Panc1 (cell line): ENCODE measurements around the gene USP30. TPM values are rescaled to one million over a fixed set of nuclear protein-coding genes. Genes with fewer than 3 reads are reported as not detected.

Experiments
- ATAC-seq: fragments of 200-7000 bp; cut with Tn5 transposase; 2 replicates; pipeline ENCODE4 v1.9.1; 2020; ENCODE audit warnings: mild to moderate bottlenecking, moderate library complexity
- Bru-seq: library from RNA; stranded (reverse); fragments of 400-500 nt; gene quantifications from one replicate; lab custom pipeline; 2021; lab: Mats Ljungman, UMichigan
- BruChase-seq, 2 experiments: library from RNA; stranded (reverse); fragments of 400-500 nt; gene quantifications; one replicate each; lab custom pipeline; 2021; lab: Mats Ljungman, UMichigan
- BruUV-seq: library from RNA; stranded (reverse); fragments of 400-500 nt; replicated peaks from 2 replicates; lab custom pipeline; 2021; lab: Mats Ljungman, UMichigan
- CTCF ChIA-PET: fragments of 300-600 bp; sonication (Branson Sonifier 250); formaldehyde crosslinking; loops from one replicate; lab custom pipeline; 2022; ENCODE audit warnings: antibody characterized with exemption; lab: Charles Lee
- POLR2A ChIA-PET: fragments of 300-600 bp; sonication (Branson Sonifier 250); formaldehyde crosslinking; loops from one replicate; lab custom pipeline; 2022; ENCODE audit warnings: antibody characterized with exemption; lab: Charles Lee
- DNase-seq: peaks from one replicate; pipeline ENCODE4 v3.0.0-alpha.2; 2010; ENCODE audit warnings: low read depth, low spot score
- H3K27ac ChIP-seq: 2 replicates; pipeline ENCODE4 v1.5.1; 2011; ENCODE audit warnings: mild to moderate bottlenecking, low read length, inconsistent platforms
- H3K27me3 ChIP-seq: fragments of 200-500 bp; sonication (Bioruptor generic); 2 replicates; pipeline ENCODE4 v1.6.0; 2014; ENCODE audit warnings: low read length, inconsistent platforms; ENCODE audit not compliant: control insufficient read depth, insufficient read depth
- H3K36me3 ChIP-seq: fragments of 200-500 bp; sonication (Bioruptor generic); 2 replicates; pipeline ENCODE4 v1.5.1; 2014; ENCODE audit warnings: inconsistent platforms, mild to moderate bottlenecking, low read length, moderate library complexity; ENCODE audit not compliant: control insufficient read depth, insufficient read depth
- H3K4me1 ChIP-seq: 2 replicates; pipeline ENCODE4 v1.5.1; 2011; ENCODE audit warnings: inconsistent platforms, mild to moderate bottlenecking, low read length, moderate library complexity; ENCODE audit not compliant: control insufficient read depth, insufficient read depth
- H3K4me3 ChIP-seq, 2 experiments: 2 replicates each; pipeline ENCODE4 v1.5.1; 2011 to 2012; ENCODE audit warnings: low read depth in 2 of 2, low read length in 2 of 2, mild to moderate bottlenecking in 2 of 2, inconsistent platforms in 1 of 2, moderate library complexity in 1 of 2
- H3K9me3 ChIP-seq: fragments of 200-500 bp; sonication (Bioruptor generic); 2 replicates; pipeline ENCODE4 v1.5.1; 2014; ENCODE audit warnings: low read depth, mild to moderate bottlenecking, inconsistent platforms, low read length, moderate library complexity; ENCODE audit not compliant: control insufficient read depth, insufficient read depth
- POLR2AphosphoS5 ChIP-seq: IDR thresholded peaks from 2 replicates; pipeline ENCODE4 v1.6.1; 2012; ENCODE audit warnings: mild to moderate bottlenecking, low read depth, low read length, moderate library complexity
- SIN3A ChIP-seq: IDR thresholded peaks from 2 replicates; pipeline ENCODE4 v1.6.1; 2012; ENCODE audit warnings: low read depth, mild to moderate bottlenecking, low read length, moderate library complexity, borderline replicate concordance; ENCODE audit not compliant: insufficient read depth
- TCF7L2 ChIP-seq: IDR thresholded peaks from 2 replicates; pipeline ENCODE4 v1.6.1; 2011; ENCODE audit warnings: mild to moderate bottlenecking, low read depth, low read length, inconsistent platforms
- in situ Hi-C: cut with HindIII; loops from 2 replicates; pipeline ENCODE4 v1.10.0; 2016; ENCODE audit warnings: low sequenced_read_pairs, low pct_unique_long_range_greater_than_20kb
- intact Hi-C: fragments of 100-400 bp; cut with micrococcal nuclease; formaldehyde crosslinking; loops from one replicate; pipeline ENCODE4 v1.10.0; 2022; ENCODE audit not compliant: unreplicated experiment
- long read RNA-seq: library from polyadenylated mRNA; unstranded; transcript quantifications from one replicate; pipeline ENCODE4 v2.0.0, GENCODE V29; 2021; ENCODE audit not compliant: unreplicated experiment
- polyA plus RNA-seq: library from polyadenylated mRNA; unstranded; fragments of >200 nt; gene quantifications from one replicate; pipeline ENCODE4 v1.2.1, GENCODE V29; 2012; ENCODE audit warnings: missing spikeins; ENCODE audit not compliant: insufficient read length
- total RNA-seq: library from RNA; stranded (reverse); gene quantifications from one replicate; pipeline ENCODE4 v1.2.1, GENCODE V29; 2021; ENCODE audit not compliant: unreplicated experiment
- TF ChIP-seq, protein P1 (sequence below): fragments of 450-650 bp; IDR thresholded peaks from 2 replicates; pipeline ENCODE4 v1.5.1; 2017; ENCODE audit warnings: mild to moderate bottlenecking
- TF ChIP-seq, protein P2 (sequence below), 2 experiments: IDR thresholded peaks; 2 replicates each; pipeline ENCODE4 v1.6.1; 2011 to 2012; ENCODE audit warnings: low read depth in 2 of 2, control low read depth in 1 of 2, low read length in 1 of 2, mild to moderate bottlenecking in 1 of 2, moderate library complexity in 1 of 2; ENCODE audit not compliant: insufficient read depth in 1 of 2

Gene USP30, protein sequence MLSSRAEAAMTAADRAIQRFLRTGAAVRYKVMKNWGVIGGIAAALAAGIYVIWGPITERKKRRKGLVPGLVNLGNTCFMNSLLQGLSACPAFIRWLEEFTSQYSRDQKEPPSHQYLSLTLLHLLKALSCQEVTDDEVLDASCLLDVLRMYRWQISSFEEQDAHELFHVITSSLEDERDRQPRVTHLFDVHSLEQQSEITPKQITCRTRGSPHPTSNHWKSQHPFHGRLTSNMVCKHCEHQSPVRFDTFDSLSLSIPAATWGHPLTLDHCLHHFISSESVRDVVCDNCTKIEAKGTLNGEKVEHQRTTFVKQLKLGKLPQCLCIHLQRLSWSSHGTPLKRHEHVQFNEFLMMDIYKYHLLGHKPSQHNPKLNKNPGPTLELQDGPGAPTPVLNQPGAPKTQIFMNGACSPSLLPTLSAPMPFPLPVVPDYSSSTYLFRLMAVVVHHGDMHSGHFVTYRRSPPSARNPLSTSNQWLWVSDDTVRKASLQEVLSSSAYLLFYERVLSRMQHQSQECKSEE
- total RNA-seq (5.7 TPM), Bru-seq, nascent RNA (percentile 47 among the genes with signal in this experiment), BruChase-seq, experiment 1, labeled RNA remaining after a 2-hour chase (percentile 50 among the genes with signal in this experiment), BruChase-seq, experiment 2, labeled RNA remaining after a 6-hour chase (percentile 49 among the genes with signal in this experiment)
- 8.4 TPM for polyA plus RNA-seq
- long read RNA-seq, partial matches to known transcripts = 4 of 15 reads
- long read RNA-seq, other reads (novel, unspliced or antisense) = 5 of 15 reads

DNA sequence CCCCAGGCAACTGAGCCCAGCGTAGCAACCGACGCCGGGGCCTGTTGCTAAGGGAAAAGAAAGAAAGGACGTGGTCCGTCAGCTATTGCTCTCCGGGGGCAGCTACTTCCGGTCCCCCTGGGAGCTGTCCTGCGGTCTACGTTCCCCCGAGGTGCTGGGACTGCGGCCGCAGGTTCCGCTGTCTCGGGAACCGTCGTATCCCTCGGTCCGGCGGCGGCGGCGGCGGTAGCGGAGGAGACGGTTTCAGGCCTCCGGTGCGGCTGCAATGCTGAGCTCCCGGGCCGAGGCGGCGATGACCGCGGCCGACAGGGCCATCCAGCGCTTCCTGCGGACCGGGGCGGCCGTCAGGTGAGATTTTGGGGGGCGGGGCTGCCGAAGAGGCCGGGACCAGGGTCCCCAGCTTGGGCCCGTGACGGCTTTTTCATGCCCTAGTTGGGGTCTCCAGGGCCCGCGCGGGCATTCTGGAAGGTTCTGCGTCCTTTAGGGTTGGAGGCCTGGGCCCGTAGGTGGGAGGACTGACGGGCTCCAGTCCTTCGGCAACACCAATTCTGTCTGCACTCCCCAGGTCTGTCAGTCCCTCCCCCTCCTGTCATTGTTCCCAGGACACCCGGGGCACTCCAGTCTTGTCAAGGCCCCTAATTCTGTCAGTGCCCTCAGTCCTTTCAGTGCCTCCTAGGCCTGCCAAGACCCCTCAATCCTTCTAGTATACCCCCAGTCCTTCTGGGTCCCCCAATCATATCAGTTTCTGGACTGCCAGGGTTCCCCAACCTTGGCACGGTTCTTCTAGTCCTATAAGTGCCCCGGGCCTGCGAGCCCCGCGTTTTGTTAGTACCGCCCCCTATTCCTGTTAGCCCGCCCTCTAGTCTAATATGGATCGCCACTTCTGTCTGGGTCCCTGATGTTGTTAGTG is at the start of gene USP30:
TSS of gene USP30 (plus strand) at position 163 of the 910 bp plus-strand sequence. CDS start at position 266, 103 bp downstream.
- peak within 1 kb of the TSS; percentile 85 for H3K27ac ChIP-seq
- peak; percentile 37; the same call in 1 of the 2 replicates for TF ChIP-seq TCF7L2
- peak; percentile 98; the same call in 1 of the 2 replicates for TF ChIP-seq SIN3A
- TF ChIP-seq POLR2AphosphoS5 = peak; percentile 66; the same call in 1 of the 2 replicates
- TF ChIP-seq, protein P1, sequence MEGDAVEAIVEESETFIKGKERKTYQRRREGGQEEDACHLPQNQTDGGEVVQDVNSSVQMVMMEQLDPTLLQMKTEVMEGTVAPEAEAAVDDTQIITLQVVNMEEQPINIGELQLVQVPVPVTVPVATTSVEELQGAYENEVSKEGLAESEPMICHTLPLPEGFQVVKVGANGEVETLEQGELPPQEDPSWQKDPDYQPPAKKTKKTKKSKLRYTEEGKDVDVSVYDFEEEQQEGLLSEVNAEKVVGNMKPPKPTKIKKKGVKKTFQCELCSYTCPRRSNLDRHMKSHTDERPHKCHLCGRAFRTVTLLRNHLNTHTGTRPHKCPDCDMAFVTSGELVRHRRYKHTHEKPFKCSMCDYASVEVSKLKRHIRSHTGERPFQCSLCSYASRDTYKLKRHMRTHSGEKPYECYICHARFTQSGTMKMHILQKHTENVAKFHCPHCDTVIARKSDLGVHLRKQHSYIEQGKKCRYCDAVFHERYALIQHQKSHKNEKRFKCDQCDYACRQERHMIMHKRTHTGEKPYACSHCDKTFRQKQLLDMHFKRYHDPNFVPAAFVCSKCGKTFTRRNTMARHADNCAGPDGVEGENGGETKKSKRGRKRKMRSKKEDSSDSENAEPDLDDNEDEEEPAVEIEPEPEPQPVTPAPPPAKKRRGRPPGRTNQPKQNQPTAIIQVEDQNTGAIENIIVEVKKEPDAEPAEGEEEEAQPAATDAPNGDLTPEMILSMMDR = no peak
- TF ChIP-seq, protein P2, sequence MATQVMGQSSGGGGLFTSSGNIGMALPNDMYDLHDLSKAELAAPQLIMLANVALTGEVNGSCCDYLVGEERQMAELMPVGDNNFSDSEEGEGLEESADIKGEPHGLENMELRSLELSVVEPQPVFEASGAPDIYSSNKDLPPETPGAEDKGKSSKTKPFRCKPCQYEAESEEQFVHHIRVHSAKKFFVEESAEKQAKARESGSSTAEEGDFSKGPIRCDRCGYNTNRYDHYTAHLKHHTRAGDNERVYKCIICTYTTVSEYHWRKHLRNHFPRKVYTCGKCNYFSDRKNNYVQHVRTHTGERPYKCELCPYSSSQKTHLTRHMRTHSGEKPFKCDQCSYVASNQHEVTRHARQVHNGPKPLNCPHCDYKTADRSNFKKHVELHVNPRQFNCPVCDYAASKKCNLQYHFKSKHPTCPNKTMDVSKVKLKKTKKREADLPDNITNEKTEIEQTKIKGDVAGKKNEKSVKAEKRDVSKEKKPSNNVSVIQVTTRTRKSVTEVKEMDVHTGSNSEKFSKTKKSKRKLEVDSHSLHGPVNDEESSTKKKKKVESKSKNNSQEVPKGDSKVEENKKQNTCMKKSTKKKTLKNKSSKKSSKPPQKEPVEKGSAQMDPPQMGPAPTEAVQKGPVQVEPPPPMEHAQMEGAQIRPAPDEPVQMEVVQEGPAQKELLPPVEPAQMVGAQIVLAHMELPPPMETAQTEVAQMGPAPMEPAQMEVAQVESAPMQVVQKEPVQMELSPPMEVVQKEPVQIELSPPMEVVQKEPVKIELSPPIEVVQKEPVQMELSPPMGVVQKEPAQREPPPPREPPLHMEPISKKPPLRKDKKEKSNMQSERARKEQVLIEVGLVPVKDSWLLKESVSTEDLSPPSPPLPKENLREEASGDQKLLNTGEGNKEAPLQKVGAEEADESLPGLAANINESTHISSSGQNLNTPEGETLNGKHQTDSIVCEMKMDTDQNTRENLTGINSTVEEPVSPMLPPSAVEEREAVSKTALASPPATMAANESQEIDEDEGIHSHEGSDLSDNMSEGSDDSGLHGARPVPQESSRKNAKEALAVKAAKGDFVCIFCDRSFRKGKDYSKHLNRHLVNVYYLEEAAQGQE (IDR thresholded peaks at IDR 0.05; ENCODE audit: insufficient read depth in 1 of 2, low read depth in 2 of 2, low read length in 1 of 2) = peak in 1 of 2 experiments; percentile 60; a peak in 2 of 4 replicates
- DNase-seq (no peak), ATAC-seq (peak; percentile 95)
- POLR2A ChIA-PET = no interaction called here
- no peaks in the 10 kb centered on the region for H3K9me3 ChIP-seq
- H3K4me3 ChIP-seq = peak within 1 kb of the TSS; percentile 79 to 93
- H3K36me3 ChIP-seq = no peaks in the 10 kb centered on the region
- in situ Hi-C loops = no loop called here
- CTCF ChIA-PET = no interaction called here
- no peaks in the 10 kb centered on the region for H3K27me3 ChIP-seq
- peaks cover 8% of the 10 kb centered on the region; the same call in 1 of the 2 replicates for H3K4me1 ChIP-seq
- BruUV-seq = no TSS peak
- intact Hi-C loops = no loop called here

DNA sequence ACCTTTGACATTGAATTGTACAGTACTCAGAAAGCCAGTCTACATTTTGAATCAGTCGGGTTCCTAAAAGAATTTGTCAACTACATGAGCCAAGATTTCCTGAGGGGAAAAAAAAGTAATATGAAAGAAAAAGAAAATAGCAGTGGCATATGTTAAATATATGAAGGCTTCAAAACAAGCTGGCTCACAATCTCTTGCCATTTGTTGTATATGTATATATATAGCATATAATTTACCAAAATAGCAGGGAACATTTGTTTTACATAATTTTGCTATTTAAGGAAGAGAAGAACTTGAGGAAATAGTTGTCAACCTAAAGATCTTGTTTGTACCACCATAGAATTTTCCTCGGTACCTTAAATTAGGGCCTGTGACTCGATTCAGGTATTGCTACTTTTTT is 48.4 kb upstream of the USP30 start:
- Histone ChIP-seq H3K27ac (no peak overlapping the region), H3K9me3 (no peaks in the 10 kb centered on the region), H3K36me3 (no peaks in the 10 kb centered on the region), H3K4me3 (no peak overlapping the region), H3K4me1 (no peaks in the 10 kb centered on the region), H3K27me3 (0 out of 2 replicates have a peak, but pooled peaks cover 3% of the 10 kb centered on the region)
- POLR2A ChIA-PET = no interaction called here
- in situ Hi-C loops (no loop called here), intact Hi-C loops (no loop called here)
- TF ChIP-seq POLR2AphosphoS5 = no peak
- TF ChIP-seq TCF7L2 = no peak
- TF ChIP-seq, protein P2 (IDR thresholded peaks at IDR 0.05; ENCODE audit: insufficient read depth in 1 of 2, low read depth in 2 of 2, low read length in 1 of 2) = no peak
- TF ChIP-seq, protein P1 = no peak
- TF ChIP-seq SIN3A = no peak
- ATAC-seq (no peak), DNase-seq (no peak)
- BruUV-seq = no TSS peak
- CTCF ChIA-PET = interaction anchor here (0.6 kb wide), 1 partner anchor 14 kb away, joined by 3 read pairs; no protein-coding TSS in a partner anchor
